Aortic smooth muscle cell (primary cell): ENCODE results near the gene NOTCH2. TPM values are rescaled to one million over a fixed set of nuclear protein-coding genes. Genes with fewer than 3 reads are reported as not detected.

Experiments used
- total RNA-seq: library from RNA; depleted of rRNA; stranded (reverse); fragments of >200 nt; gene quantifications from 2 replicates; pipeline ENCODE4 v1.2.3, GENCODE V29; 2014

Gene NOTCH2
- total RNA-seq, result 118 and 144 TPM in 2 replicates

GRCh38 chr1:120069067-120069919 lies at the start of gene NOTCH2:
Gene NOTCH2 (minus strand): TSS chr1:120069662. CDS start chr1:120069406, 256 bp downstream.

GRCh38 chr1:119896303-119896702 lies 173.2 kb downstream of the NOTCH2 start, which contains the start of gene ADAM30:
Gene ADAM30 (minus strand): TSS chr1:119896515. CDS start chr1:119896336, 179 bp downstream.

Other genes with a start within 250 kb of the NOTCH2 start
- not detected in 2 replicates for gene ADAM30, start 173.1 kb downstream of the NOTCH2 start, total RNA-seq
- gene SEC22B, start 106.9 kb upstream of the NOTCH2 start, total RNA-seq, result 58.4 and 75.0 TPM in 2 replicates